Erythroblast (primary cell): ENCODE results near the gene SAYSD1.

Source experiments
- GATA1 ChIP-seq: IDR thresholded peaks from 2 replicates; pipeline ENCODE4 v1.6.1; 2011; ENCODE audit warnings: low read depth, mild to moderate bottlenecking, control low read depth, low read length, moderate library complexity
- POLR2A ChIP-seq: IDR thresholded peaks from 2 replicates; pipeline ENCODE4 v1.6.1; 2011; ENCODE audit warnings: mild to moderate bottlenecking, low read length

GRCh38 chr6:39077882-39078594 lies 36.9 kb downstream of the SAYSD1 start:
- no peak for TF ChIP-seq POLR2A
- TF ChIP-seq GATA1, result no peak
